H9 (cell line): ENCODE measurements around the gene SLCO2A1. TPM values are rescaled to one million over a fixed set of nuclear protein-coding genes. Genes with fewer than 3 reads are reported as not detected.

ENCODE experiments used
- DNase-seq: peaks from one replicate; pipeline ENCODE4 v3.0.0-alpha.2; 2017
- H2AFZ ChIP-seq: one replicate; pipeline ENCODE4 v1.6.1; 2013; ENCODE audit warnings: mild to moderate bottlenecking, low read length, control low read depth, moderate library complexity
- H2AK5ac ChIP-seq: 2 replicates; pipeline ENCODE4 v1.6.1; 2013; ENCODE audit warnings: low read length, control low read depth, mixed read lengths; ENCODE audit not compliant: insufficient read length
- H2BK120ac ChIP-seq: one replicate; pipeline ENCODE4 v1.6.1; 2013; ENCODE audit warnings: low read depth, mild to moderate bottlenecking, low read length, control low read depth, inconsistent platforms; ENCODE audit not compliant: poor library complexity, severe bottlenecking
- H2BK12ac ChIP-seq: 2 replicates; pipeline ENCODE4 v1.6.1; 2013; ENCODE audit warnings: low read length, control low read depth, mixed read lengths, low read depth; ENCODE audit not compliant: insufficient read length
- H2BK15ac ChIP-seq: 2 replicates; pipeline ENCODE4 v1.6.1; 2013; ENCODE audit warnings: low read depth, low read length, control low read depth
- H2BK20ac ChIP-seq: one replicate; pipeline ENCODE4 v1.6.1; 2013; ENCODE audit warnings: low read depth, mild to moderate bottlenecking, low read length, control low read depth, inconsistent platforms; ENCODE audit not compliant: poor library complexity, severe bottlenecking
- H2BK5ac ChIP-seq: 2 replicates; pipeline ENCODE4 v1.6.1; 2013; ENCODE audit warnings: low read length, control low read depth, mixed read lengths; ENCODE audit not compliant: insufficient read length
- H3K14ac ChIP-seq: 2 replicates; pipeline ENCODE4 v1.6.1; 2013; ENCODE audit warnings: low read length, control low read depth; ENCODE audit not compliant: insufficient read depth
- H3K18ac ChIP-seq: 2 replicates; pipeline ENCODE4 v1.6.1; 2013; ENCODE audit warnings: low read depth, mild to moderate bottlenecking, mixed read lengths, low read length, control low read depth; ENCODE audit not compliant: insufficient read length
- H3K23ac ChIP-seq: 2 replicates; pipeline ENCODE4 v1.6.1; 2013; ENCODE audit warnings: low read length, control low read depth, mixed read lengths, low read depth; ENCODE audit not compliant: insufficient read length
- H3K23me2 ChIP-seq: 2 replicates; pipeline ENCODE4 v1.6.1; 2013; ENCODE audit warnings: low read depth, mild to moderate bottlenecking, mixed read lengths, low read length, control low read depth; ENCODE audit not compliant: insufficient read length, poor library complexity, severe bottlenecking
- H3K27ac ChIP-seq: 2 replicates; pipeline ENCODE4 v1.5.1; 2013; ENCODE audit warnings: low read length, control low read depth, mixed read lengths, low read depth; ENCODE audit not compliant: insufficient read length
- H3K27me3 ChIP-seq: 2 replicates; pipeline ENCODE4 v1.6.1; 2013; ENCODE audit warnings: low read length, control low read depth, inconsistent platforms; ENCODE audit not compliant: insufficient read depth
- H3K4ac ChIP-seq: 2 replicates; pipeline ENCODE4 v1.6.1; 2013; ENCODE audit warnings: low read depth, mild to moderate bottlenecking, control low read depth, inconsistent platforms, low read length, moderate library complexity
- H3K4me1 ChIP-seq: 2 replicates; pipeline ENCODE4 v1.6.1; 2013; ENCODE audit warnings: low read length, control low read depth, inconsistent platforms; ENCODE audit not compliant: insufficient read depth
- H3K4me2 ChIP-seq: 2 replicates; pipeline ENCODE4 v1.6.1; 2013; ENCODE audit warnings: low read length, control low read depth, mixed read lengths; ENCODE audit not compliant: insufficient read length, insufficient read depth
- H3K56ac ChIP-seq: 2 replicates; pipeline ENCODE4 v1.6.1; 2013; ENCODE audit warnings: low read depth, mild to moderate bottlenecking, mixed read lengths, low read length, control low read depth; ENCODE audit not compliant: insufficient read length
- H3K79me1 ChIP-seq: 2 replicates; pipeline ENCODE4 v1.6.1; 2013; ENCODE audit warnings: low read depth, mild to moderate bottlenecking, moderate library complexity, low read length, control low read depth, inconsistent platforms; ENCODE audit not compliant: insufficient read depth, poor library complexity, severe bottlenecking
- H3K79me2 ChIP-seq: 2 replicates; pipeline ENCODE4 v1.6.1; 2013; ENCODE audit warnings: low read length, control low read depth, inconsistent platforms; ENCODE audit not compliant: insufficient read depth
- H3K9ac ChIP-seq: 2 replicates; pipeline ENCODE4 v1.6.1; 2013; ENCODE audit warnings: low read length, control low read depth, mixed read lengths; ENCODE audit not compliant: insufficient read length; ENCODE audit errors: extremely low read depth
- H3K9me3 ChIP-seq: one replicate; pipeline ENCODE4 v1.6.1; 2013; ENCODE audit warnings: low read depth, low read length, inconsistent platforms; ENCODE audit not compliant: control insufficient read depth
- H3T11ph ChIP-seq: one replicate; pipeline ENCODE4 v1.6.1; 2013; ENCODE audit warnings: mild to moderate bottlenecking, low read length, control low read depth, inconsistent platforms
- H4K20me1 ChIP-seq: one replicate; pipeline ENCODE4 v1.6.1; 2013; ENCODE audit not compliant: control insufficient read depth, insufficient read length, insufficient read depth
- H4K5ac ChIP-seq: 2 replicates; pipeline ENCODE4 v1.6.1; 2013; ENCODE audit warnings: low read depth, mild to moderate bottlenecking, mixed read lengths, low read length, control low read depth; ENCODE audit not compliant: insufficient read length
- H4K8ac ChIP-seq: replicated peaks from 2 replicates; pipeline ENCODE4 v1.6.1; 2013; ENCODE audit warnings: low read length, control low read depth, mixed read lengths, low read depth; ENCODE audit not compliant: insufficient read length
- H4K91ac ChIP-seq: 2 replicates; pipeline ENCODE4 v1.6.1; 2013; ENCODE audit warnings: low read depth, mild to moderate bottlenecking, moderate library complexity, mixed read lengths, low read length, control low read depth; ENCODE audit not compliant: insufficient read length
- H3K27ac Mint-ChIP-seq, 3 experiments: 2 replicates in 2 of 3; 3 replicates in 1 of 3; pipeline ENCODE4 v1.8.0; 2020 to 2021; ENCODE audit warnings: mixed read lengths in 3 of 3, mild to moderate bottlenecking in 1 of 3, moderate library complexity in 1 of 3
- H3K27me3 Mint-ChIP-seq: 2 replicates; pipeline ENCODE4 v1.8.0; 2021; ENCODE audit warnings: low read depth, mild to moderate bottlenecking, moderate library complexity, mixed read lengths
- H3K36me3 Mint-ChIP-seq, 3 experiments: 2 replicates in 2 of 3; 3 replicates in 1 of 3; pipeline ENCODE4 v1.8.0; 2020 to 2021; ENCODE audit warnings: low read depth in 3 of 3, mixed read lengths in 3 of 3; ENCODE audit not compliant: insufficient read depth in 1 of 3
- H3K4me1 Mint-ChIP-seq, 2 experiments: 2 replicates each; pipeline ENCODE4 v1.8.0; 2020; ENCODE audit warnings: mixed read lengths in 2 of 2
- H3K4me3 Mint-ChIP-seq, 2 experiments: 2 replicates in 1 of 2; 3 replicates in 1 of 2; pipeline ENCODE4 v1.8.0; 2020 to 2021; ENCODE audit warnings: mild to moderate bottlenecking in 2 of 2, mixed read lengths in 2 of 2, moderate library complexity in 1 of 2
- H3K9me3 Mint-ChIP-seq, 2 experiments: 2 replicates in 1 of 2; 3 replicates in 1 of 2; pipeline ENCODE4 v1.8.0; 2020; ENCODE audit warnings: mild to moderate bottlenecking in 2 of 2, mixed read lengths in 2 of 2, moderate library complexity in 1 of 2
- WGBS: extraction: QIAGEN DNeasy Blood & Tissue Kit; methylation state at CpG from one replicate; pipeline ENCODE4 v1.1.7; 2013; ENCODE audit warnings: missing lambda C conversion rate, low lambda C conversion rate, mixed read lengths; ENCODE audit not compliant: insufficient read length; ENCODE audit errors: extremely low coverage; 5-methylcytosine and 5-hydroxymethylcytosine counted together
- total RNA-seq: library from RNA; stranded (reverse); gene quantifications from 2 replicates; pipeline ENCODE4 v1.2.1, GENCODE V29; 2021
- TF ChIP-seq, protein P1 (sequence below): fragments of 200-600 bp; sonication (generic); conservative IDR thresholded peaks from 3 replicates; pipeline ENCODE4 v1.8.0; 2021; ENCODE audit warnings: antibody characterized with exemption, mild to moderate bottlenecking

The SLCO2A1 gene
- total RNA-seq, 1 experiment from 2014 or later = 0.98 TPM

DNA sequence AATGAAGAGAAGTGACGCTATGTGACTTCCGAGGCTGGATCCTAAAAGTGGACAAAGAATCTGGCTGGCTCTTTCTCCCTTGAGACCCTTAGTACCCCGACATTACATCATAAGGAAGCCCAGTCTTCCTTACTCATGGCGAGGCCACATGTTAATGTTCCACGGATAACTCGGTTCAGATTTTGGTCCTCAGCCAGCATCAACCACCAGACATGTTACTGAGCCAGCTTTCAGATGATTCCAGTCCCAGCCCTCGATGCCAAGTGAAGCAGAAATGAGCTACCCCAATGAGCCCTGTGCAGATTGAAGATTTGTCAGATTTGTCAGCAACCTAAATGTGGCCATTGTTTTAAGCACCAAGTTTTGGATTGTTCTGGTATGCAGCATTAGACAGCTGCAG lies 46.6 kb downstream of the SLCO2A1 start:
- no peak overlapping the region for H3K9ac ChIP-seq
- no peak overlapping the region for H2BK12ac ChIP-seq
- H2BK20ac ChIP-seq = no peak overlapping the region
- TF ChIP-seq, protein P1, sequence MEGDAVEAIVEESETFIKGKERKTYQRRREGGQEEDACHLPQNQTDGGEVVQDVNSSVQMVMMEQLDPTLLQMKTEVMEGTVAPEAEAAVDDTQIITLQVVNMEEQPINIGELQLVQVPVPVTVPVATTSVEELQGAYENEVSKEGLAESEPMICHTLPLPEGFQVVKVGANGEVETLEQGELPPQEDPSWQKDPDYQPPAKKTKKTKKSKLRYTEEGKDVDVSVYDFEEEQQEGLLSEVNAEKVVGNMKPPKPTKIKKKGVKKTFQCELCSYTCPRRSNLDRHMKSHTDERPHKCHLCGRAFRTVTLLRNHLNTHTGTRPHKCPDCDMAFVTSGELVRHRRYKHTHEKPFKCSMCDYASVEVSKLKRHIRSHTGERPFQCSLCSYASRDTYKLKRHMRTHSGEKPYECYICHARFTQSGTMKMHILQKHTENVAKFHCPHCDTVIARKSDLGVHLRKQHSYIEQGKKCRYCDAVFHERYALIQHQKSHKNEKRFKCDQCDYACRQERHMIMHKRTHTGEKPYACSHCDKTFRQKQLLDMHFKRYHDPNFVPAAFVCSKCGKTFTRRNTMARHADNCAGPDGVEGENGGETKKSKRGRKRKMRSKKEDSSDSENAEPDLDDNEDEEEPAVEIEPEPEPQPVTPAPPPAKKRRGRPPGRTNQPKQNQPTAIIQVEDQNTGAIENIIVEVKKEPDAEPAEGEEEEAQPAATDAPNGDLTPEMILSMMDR = no peak
- H3K23ac ChIP-seq = no peak overlapping the region
- H4K5ac ChIP-seq = no peak overlapping the region
- H4K8ac ChIP-seq = no peak overlapping the region
- H2AFZ ChIP-seq = no peak overlapping the region
- no peak overlapping the region for H3K4me3 Mint-ChIP-seq
- H3K4ac ChIP-seq = no peak overlapping the region
- peaks cover 11% of the 10 kb centered on the region; the same call in 1 of the 2 replicates for H3K4me1 ChIP-seq
- H3K9me3 Mint-ChIP-seq = no peaks in the 10 kb centered on the region
- peaks cover 2% of the 10 kb centered on the region for H4K20me1 ChIP-seq
- H3K23me2 ChIP-seq = no peaks in the 10 kb centered on the region
- H3K27ac Mint-ChIP-seq = no peak overlapping the region
- no peak overlapping the region for H3K18ac ChIP-seq
- H2BK120ac ChIP-seq = no peak overlapping the region
- WGBS = no CpG with 5 or more reads among the region's 7 CpGs
- no peaks in the 10 kb centered on the region for H3K79me2 ChIP-seq
- DNase-seq = no peak
- H4K91ac ChIP-seq = no peak overlapping the region
- H3K27ac ChIP-seq = no peak overlapping the region
- H3K36me3 Mint-ChIP-seq = peaks cover 0 to 3% (median 0%) of the 10 kb centered on the region in 3 experiments; a peak in 1 of 7 replicates
- H3K79me1 ChIP-seq = no peaks in the 10 kb centered on the region
- no peaks in the 10 kb centered on the region for H3K27me3 ChIP-seq
- no peak overlapping the region for H2BK5ac ChIP-seq
- H2AK5ac ChIP-seq = no peak overlapping the region
- no peaks in the 10 kb centered on the region for H3K9me3 ChIP-seq
- H3K27me3 Mint-ChIP-seq = peaks cover 5% of the 10 kb centered on the region
- H3K56ac ChIP-seq = no peak overlapping the region
- H2BK15ac ChIP-seq = no peak overlapping the region
- peaks cover 25% of the 10 kb centered on the region in 2 experiments for H3K4me1 Mint-ChIP-seq
- H3K4me2 ChIP-seq = no peak overlapping the region
- no peak overlapping the region for H3K14ac ChIP-seq
- H3T11ph ChIP-seq = no peak overlapping the region
